ENCODE measurements around the gene SCG3. TPM values are rescaled to one million over a fixed set of nuclear protein-coding genes. Genes with fewer than 3 reads are reported as not detected.

Gene SCG3
- total RNA-seq, 2 donors from 2014 or later, result not detected

DNA sequence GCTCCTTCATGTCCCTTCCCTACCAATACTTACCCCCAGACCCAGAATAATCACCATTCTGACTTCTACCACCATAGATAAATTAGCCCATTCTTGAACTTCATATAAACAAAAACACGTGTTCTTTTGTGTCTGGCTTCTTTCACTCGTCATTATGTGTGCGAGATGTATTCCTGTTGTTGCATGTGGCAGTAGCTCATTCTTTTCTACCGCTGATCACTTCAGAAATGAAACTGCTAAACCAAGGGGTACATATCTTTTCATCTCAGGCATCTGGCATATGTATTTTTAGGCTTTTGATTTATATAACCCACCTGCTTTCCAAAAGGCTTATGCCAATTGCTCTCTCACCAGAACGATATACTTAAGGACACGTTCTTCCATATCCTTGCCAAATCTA, 13.8 kb upstream of the SCG3 start:
- H3K36me3 Mint-ChIP-seq (ENCODE audit: insufficient read depth in 2 of 2), result no peaks in the 10 kb centered on the region
- DNase-seq (no peak), ATAC-seq (replicated peaks in 1 of 2) (no peak)
- no peak overlapping the region for H3K4me3 Mint-ChIP-seq
- H3K4me1 Mint-ChIP-seq (ENCODE audit: low read depth), result no peaks in the 10 kb centered on the region
- no peak overlapping the region for H3K27ac Mint-ChIP-seq
- H3K27me3 Mint-ChIP-seq (ENCODE audit: low read depth), result peaks cover under 1% of the 10 kb centered on the region
- no peaks in the 10 kb centered on the region for H3K9me3 Mint-ChIP-seq

DNA sequence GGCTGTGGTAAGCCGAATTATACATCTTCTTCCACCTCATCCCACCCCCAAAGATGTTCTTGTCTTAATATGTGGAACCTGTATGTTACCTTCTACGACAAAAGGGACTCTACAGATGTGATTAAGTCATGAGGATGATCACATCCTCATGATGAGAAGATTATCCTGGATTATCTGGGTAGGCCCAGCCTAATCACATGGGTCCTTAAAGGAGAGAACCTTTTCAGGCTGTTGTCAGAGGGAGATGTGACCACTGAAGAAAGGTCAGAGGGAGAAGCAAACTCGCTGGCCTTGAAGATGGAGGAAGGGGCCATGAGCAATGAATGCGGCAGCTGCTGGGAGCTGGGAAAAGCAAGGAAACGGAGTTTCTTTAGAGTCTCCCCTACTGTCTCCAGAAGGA, 12.9 kb upstream of the SCG3 start:
- Mint-ChIP-seq H3K36me3 (ENCODE audit: insufficient read depth in 2 of 2) (no peaks in the 10 kb centered on the region), H3K4me3 (no peak overlapping the region), H3K27ac (no peak overlapping the region), H3K27me3 (ENCODE audit: low read depth) (peaks cover 8% of the 10 kb centered on the region), H3K4me1 (ENCODE audit: low read depth) (no peaks in the 10 kb centered on the region), H3K9me3 (no peaks in the 10 kb centered on the region)
- DNase-seq (no peak), ATAC-seq (replicated peaks in 1 of 2) (no peak)

DNA sequence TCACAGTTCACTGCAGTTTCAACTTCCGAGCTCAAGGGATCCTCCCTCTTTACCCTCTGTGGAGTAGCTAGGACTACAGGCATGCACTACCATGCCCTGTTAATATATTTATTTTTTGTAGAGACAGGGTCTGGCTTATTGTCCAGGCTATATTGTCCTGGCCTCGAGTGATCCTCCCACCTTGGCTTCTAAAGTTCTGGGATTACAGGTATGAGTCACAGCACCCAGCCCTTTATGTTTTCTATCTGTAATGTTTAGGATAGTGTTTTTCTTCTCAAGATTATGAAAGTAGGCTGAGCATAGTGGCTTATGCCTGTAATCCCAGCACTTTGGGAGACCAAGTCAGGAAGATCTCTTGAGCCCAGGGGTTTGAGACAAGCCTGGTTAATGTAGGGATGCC, 11.9 kb upstream of the SCG3 start:
- peaks cover 8% of the 10 kb centered on the region for H3K27me3 Mint-ChIP-seq (ENCODE audit: low read depth)
- DNase-seq, result no peak

DNA sequence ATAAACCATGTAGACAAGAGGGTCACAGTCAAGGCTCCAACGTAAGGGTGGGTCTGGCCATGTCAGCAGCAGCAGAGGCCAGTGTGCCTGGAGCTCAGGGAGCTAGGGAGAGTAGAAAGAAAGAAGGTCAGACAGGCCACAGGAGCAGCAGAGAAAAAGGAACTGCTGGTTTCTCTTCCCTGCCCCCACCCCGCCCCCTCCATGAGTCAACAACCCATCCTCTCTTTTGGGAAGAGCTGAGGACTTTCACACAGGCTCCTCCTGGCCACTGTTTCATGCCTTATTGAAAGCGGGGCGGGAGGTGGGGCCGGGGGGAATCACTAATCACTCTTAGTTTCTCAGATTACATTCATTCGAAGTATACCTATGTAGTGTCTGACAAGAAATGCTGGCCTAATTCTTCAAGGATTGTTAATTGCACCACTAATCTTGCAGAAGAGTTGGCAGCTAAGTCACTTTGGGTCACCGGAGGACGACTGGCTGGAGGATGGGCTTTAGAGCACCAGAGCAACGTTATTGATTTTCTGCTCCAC, 9.1 kb upstream of the SCG3 start:
- H3K27me3 Mint-ChIP-seq (ENCODE audit: low read depth), result peaks cover 17% of the 10 kb centered on the region
- H3K4me3 Mint-ChIP-seq, result no peak overlapping the region
- no peaks in the 10 kb centered on the region for H3K9me3 Mint-ChIP-seq
- no peak for ATAC-seq (replicated peaks in 1 of 2)
- H3K4me1 Mint-ChIP-seq (ENCODE audit: low read depth), result no peaks in the 10 kb centered on the region
- no peak for DNase-seq
- H3K36me3 Mint-ChIP-seq (ENCODE audit: insufficient read depth in 2 of 2), result no peaks in the 10 kb centered on the region
- H3K27ac Mint-ChIP-seq, result no peak overlapping the region

More for the DNA sequence above, 11.9 kb upstream of the SCG3 start:
- no peaks in the 10 kb centered on the region for H3K36me3 Mint-ChIP-seq (ENCODE audit: insufficient read depth in 2 of 2)
- H3K4me1 Mint-ChIP-seq (ENCODE audit: low read depth), result no peaks in the 10 kb centered on the region
- no peak overlapping the region for H3K4me3 Mint-ChIP-seq
- no peak for ATAC-seq (replicated peaks in 1 of 2)
- H3K9me3 Mint-ChIP-seq, result no peaks in the 10 kb centered on the region
- H3K27ac Mint-ChIP-seq, result no peak overlapping the region

DNA sequence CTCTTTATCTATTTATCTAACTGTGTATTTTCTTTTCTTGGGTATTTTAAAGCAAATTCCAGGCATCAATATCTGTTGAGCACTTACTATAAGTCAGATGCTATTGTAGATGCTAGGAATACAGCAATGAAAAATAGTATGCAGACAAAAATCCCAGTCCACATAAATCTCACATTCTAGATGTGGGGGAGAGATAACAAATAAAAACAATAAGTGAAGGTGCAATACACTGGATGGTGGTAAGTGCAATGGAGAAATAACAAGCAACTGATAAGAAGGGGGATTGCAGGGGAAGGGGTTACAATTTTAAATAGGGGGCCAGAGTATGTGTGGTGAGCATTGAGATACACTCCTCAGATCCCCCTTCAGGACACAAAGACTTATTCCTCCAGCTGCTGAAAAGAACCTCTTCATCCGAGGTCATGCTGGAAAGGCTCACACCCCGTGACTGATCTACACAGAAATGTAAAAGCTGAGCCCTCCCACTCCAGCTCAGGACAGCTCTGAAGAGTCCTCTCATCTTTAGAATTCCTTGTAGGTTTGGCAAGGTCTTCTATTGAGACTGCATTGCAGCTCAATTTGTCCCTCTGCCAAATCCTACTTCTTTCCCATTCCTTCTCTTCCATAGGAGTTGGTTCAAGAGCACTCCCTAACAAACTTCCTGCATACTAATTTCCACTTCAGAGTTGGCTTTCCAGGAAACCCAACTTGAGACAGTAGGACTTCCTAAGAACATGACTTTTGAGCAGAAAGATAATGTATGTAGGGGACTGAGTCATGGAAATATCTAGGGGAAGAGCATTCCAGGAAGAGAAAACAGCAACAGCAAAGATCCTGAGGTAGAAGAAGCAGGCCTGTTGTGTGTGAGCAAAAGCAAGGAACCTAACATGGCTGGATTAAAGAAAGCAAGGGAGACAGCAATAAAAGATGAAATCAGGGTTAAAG, 8.1 kb upstream of the SCG3 start:
- Mint-ChIP-seq H3K36me3 (ENCODE audit: insufficient read depth in 2 of 2) (no peaks in the 10 kb centered on the region), H3K9me3 (no peaks in the 10 kb centered on the region), H3K27ac (no peak overlapping the region), H3K4me3 (no peak overlapping the region), H3K4me1 (ENCODE audit: low read depth) (no peaks in the 10 kb centered on the region), H3K27me3 (ENCODE audit: low read depth) (peaks cover 17% of the 10 kb centered on the region)
- ATAC-seq (replicated peaks in 1 of 2) (no peak), DNase-seq (no peak)

DNA sequence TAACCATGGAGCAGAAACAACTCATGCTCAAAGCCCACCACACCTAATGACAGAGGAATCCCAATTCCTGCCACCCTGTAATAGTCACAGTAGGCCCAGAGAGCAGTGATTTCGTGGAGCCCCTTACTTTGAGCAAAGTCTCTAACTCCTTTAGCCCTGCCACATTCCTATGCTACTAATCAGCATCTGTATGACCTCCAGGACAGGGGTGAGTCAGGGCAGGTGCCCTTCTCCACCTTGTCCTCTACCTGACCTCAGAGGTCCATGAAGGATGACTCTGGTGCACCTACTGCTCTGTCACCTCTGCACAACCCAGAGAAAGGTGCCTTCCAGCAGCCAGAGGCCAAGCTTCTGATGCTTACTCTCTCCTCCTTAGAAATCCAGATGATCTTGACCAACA, 6.1 kb upstream of the SCG3 start:
- DNase-seq (no peak), ATAC-seq (replicated peaks in 1 of 2) (no peak)
- Mint-ChIP-seq H3K36me3 (ENCODE audit: insufficient read depth in 2 of 2) (no peaks in the 10 kb centered on the region), H3K4me3 (no peak overlapping the region), H3K27ac (no peak overlapping the region), H3K4me1 (ENCODE audit: low read depth) (no peaks in the 10 kb centered on the region), H3K9me3 (peaks cover 0 to 1% of the 10 kb centered on the region in 2 donors), H3K27me3 (ENCODE audit: low read depth) (peaks cover 28% of the 10 kb centered on the region)

DNA sequence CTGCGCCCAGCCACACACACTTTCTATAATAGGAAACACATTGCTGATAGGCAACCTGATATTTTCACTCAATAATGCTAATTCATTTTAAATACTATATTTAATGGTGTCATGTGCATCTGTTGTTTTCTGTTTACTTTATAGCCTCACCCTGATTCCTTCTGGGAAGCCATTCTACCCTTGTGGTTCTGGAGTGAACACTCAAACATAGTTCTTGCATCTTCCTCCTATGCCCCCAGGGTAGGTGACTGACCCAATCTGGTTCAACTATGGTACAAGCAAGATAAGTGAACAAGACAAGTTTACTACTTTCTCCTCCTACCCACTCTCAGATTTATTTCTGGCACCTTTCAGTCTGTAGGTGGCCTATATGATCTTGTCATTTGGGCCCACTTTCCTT, 4.3 kb upstream of the SCG3 start:
- Mint-ChIP-seq H3K4me3 (no peak overlapping the region), H3K4me1 (ENCODE audit: low read depth) (peaks cover 7% of the 10 kb centered on the region), H3K27ac (no peak overlapping the region), H3K9me3 (peaks cover 0 to 1% of the 10 kb centered on the region in 2 donors), H3K27me3 (ENCODE audit: low read depth) (peaks cover 46% of the 10 kb centered on the region), H3K36me3 (ENCODE audit: insufficient read depth in 2 of 2) (no peaks in the 10 kb centered on the region)
- DNase-seq (no peak), ATAC-seq (replicated peaks in 1 of 2) (no peak)

DNA sequence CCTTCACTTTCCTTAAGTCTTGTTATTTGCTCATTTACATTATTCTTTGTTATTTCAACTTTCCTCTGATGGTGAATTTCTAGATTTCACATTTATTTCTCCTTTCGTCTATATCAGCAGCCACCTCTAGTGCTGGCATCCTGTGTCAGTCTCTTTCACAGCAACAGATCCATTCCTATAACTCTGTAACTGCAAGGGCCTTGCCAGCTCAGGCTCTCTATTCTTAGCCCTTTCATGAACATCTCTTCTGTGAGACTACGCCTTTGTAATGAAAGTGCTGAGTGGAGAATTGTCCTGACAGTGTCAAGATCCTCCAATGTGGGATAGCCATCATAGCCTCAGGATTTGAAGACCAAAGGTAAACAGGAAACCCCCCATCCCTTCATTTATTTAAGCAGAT, 3.9 kb upstream of the SCG3 start:
- H3K36me3 Mint-ChIP-seq (ENCODE audit: insufficient read depth in 2 of 2), result no peaks in the 10 kb centered on the region
- ATAC-seq (replicated peaks in 1 of 2), result no peak
- DNase-seq, result no peak
- H3K27ac Mint-ChIP-seq, result no peak overlapping the region
- peaks cover 0 to 1% of the 10 kb centered on the region in 2 donors for H3K9me3 Mint-ChIP-seq
- peaks cover 47% of the 10 kb centered on the region for H3K27me3 Mint-ChIP-seq (ENCODE audit: low read depth)
- H3K4me1 Mint-ChIP-seq (ENCODE audit: low read depth), result peaks cover 7% of the 10 kb centered on the region
- H3K4me3 Mint-ChIP-seq, result no peak overlapping the region

DNA sequence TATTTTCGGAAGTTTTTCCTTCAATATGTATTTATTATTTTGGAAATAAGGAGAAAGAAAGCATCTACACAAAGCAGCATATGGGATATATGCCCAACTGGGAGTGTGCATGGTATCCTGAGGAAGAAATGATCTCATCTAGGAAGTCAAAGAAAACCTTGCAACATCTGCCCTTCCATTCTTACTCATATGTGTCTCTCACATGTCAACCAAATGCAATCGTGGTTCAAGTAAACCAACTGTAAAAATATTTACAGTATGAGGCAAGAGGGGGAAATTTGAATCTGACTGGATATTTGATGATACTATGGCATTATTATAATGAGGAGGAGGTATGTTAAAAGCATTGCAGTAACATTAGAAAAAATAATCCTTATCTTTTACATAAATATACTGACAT, 3.2 kb upstream of the SCG3 start:
- peaks cover 7% of the 10 kb centered on the region for H3K4me1 Mint-ChIP-seq (ENCODE audit: low read depth)
- H3K4me3 Mint-ChIP-seq, result no peak overlapping the region
- peaks cover 0 to 1% of the 10 kb centered on the region in 2 donors for H3K9me3 Mint-ChIP-seq
- ATAC-seq (replicated peaks in 1 of 2) (no peak), DNase-seq (no peak)
- H3K27me3 Mint-ChIP-seq (ENCODE audit: low read depth), result peaks cover 44% of the 10 kb centered on the region
- no peaks in the 10 kb centered on the region for H3K36me3 Mint-ChIP-seq (ENCODE audit: insufficient read depth in 2 of 2)
- H3K27ac Mint-ChIP-seq, result no peak overlapping the region

DNA sequence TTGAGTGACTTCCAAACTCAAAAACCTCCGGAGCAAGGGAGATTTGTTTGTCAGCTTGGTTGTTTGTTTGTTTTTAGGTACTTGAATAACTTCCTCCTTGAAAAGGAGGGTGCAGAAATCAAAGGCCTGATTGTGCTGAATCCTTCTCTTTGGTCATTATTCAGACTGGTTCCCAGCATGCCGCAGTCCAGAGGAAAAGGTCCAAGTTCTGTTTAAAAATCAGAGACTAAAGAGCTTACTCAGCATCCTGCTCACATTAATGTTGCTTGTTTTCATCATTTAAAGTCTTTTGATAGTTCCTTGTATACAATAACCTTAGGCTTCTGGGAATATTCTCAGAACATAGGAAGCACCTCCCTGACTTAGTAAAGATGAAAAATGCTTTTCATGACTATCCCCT, 982 bp upstream of the SCG3 start:
- Mint-ChIP-seq H3K4me3 (no peak overlapping the region), H3K27me3 (ENCODE audit: low read depth) (peaks cover 55% of the 10 kb centered on the region), H3K36me3 (ENCODE audit: insufficient read depth in 2 of 2) (peaks cover 0 to 2% of the 10 kb centered on the region in 2 donors), H3K27ac (no peak overlapping the region), H3K9me3 (peaks cover 0 to 1% of the 10 kb centered on the region in 2 donors), H3K4me1 (ENCODE audit: low read depth) (peaks cover 7% of the 10 kb centered on the region)
- DNase-seq (no peak), ATAC-seq (replicated peaks in 1 of 2) (no peak)

DNA sequence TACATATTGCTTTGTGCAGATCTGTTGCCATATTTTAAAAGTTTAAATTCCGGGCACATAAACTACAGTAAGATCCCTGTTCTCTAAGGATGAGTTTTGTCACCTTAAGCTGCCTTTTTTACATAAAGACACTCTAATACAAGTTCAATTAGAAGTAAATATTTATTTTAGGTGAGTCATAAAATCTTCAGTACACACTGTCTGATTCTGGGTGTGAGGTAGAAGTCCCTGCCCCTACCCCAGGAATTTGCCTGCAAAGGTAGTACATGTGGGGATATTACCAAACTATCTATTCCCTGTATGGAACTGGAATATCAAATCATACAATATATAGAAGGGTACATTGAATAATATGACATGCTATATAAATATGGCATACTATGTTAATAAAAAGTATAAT, 6.3 kb downstream of the SCG3 start:
- DNase-seq (no peak), ATAC-seq (replicated peaks in 1 of 2) (no peak)
- H3K9me3 Mint-ChIP-seq, result no peaks in the 10 kb centered on the region
- H3K4me1 Mint-ChIP-seq (ENCODE audit: low read depth), result peaks cover 14% of the 10 kb centered on the region
- peaks cover 43% of the 10 kb centered on the region for H3K27me3 Mint-ChIP-seq (ENCODE audit: low read depth)
- H3K27ac Mint-ChIP-seq, result no peak overlapping the region
- peaks cover 0 to 2% of the 10 kb centered on the region in 2 donors for H3K36me3 Mint-ChIP-seq (ENCODE audit: insufficient read depth in 2 of 2)
- H3K4me3 Mint-ChIP-seq, result no peak overlapping the region

DNA sequence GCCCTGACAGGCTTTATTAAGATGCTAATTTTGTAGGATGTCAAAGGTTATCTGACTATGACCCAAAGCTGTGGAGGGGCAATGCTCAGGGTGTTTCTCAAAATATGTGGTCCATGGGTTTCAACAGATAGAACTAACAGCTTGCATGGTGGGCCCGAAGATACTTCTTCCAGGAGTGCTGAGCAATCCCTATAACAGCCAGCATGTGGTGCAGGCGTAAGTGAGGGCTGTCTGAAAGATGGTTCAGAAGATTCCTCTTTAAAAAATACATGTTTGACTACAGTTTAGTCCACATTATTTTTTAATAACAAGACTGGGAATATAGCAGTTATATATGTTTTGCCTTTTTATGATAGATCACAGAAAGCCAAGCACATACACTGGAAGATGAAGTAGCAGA, 7.6 kb downstream of the SCG3 start:
- peaks cover 37% of the 10 kb centered on the region for H3K27me3 Mint-ChIP-seq (ENCODE audit: low read depth)
- no peak overlapping the region for H3K27ac Mint-ChIP-seq
- no peaks in the 10 kb centered on the region for H3K9me3 Mint-ChIP-seq
- peaks cover 14% of the 10 kb centered on the region for H3K4me1 Mint-ChIP-seq (ENCODE audit: low read depth)
- H3K4me3 Mint-ChIP-seq, result no peak overlapping the region
- ATAC-seq (replicated peaks in 1 of 2) (no peak), DNase-seq (no peak)
- H3K36me3 Mint-ChIP-seq (ENCODE audit: insufficient read depth in 2 of 2), result no peaks in the 10 kb centered on the region

DNA sequence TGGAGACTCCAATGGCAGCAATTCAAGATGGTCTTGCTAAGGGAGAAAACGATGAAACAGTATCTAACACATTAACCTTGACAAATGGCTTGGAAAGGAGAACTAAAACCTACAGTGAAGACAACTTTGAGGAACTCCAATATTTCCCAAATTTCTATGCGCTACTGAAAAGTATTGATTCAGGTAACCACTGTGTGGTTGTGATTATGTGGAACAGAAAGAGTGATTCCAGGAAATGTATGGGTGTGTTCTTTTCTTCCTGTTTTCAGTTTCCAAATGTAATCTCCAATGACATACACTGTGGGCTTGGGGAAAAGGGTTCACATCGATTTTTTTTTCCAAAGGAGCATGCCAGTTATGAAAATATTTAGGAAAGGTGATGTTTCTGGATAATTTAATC, 10.9 kb downstream of the SCG3 start:
- Mint-ChIP-seq H3K9me3 (no peaks in the 10 kb centered on the region), H3K4me1 (ENCODE audit: low read depth) (peaks cover 14% of the 10 kb centered on the region), H3K4me3 (no peak overlapping the region), H3K27ac (no peak overlapping the region), H3K27me3 (ENCODE audit: low read depth) (peaks cover 20% of the 10 kb centered on the region), H3K36me3 (ENCODE audit: insufficient read depth in 2 of 2) (no peaks in the 10 kb centered on the region)
- ATAC-seq (replicated peaks in 1 of 2), result no peak
- no peak for DNase-seq

DNA sequence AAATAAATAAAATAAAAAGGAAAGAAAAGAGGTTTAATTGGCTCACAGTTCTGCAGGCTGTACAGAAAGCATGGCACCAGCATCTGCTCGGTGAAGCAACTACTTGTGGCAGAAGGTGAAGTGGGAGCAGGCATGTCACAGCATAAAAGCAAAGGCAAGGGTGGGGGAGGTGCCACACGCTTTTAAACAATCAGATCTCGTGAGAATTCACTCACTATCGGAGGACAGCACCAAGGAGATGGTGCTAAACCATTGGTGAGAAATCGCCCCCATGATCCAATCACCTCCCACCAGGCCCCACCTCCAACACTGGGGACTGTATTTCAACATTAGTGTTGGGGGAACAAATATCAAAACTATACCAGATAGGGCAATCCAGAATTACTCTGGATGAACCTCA, 15.3 kb downstream of the SCG3 start:
- H3K4me1 Mint-ChIP-seq (ENCODE audit: low read depth), result peaks cover 9% of the 10 kb centered on the region
- H3K27ac Mint-ChIP-seq, result no peak overlapping the region
- no peak for DNase-seq
- no peak for ATAC-seq (replicated peaks in 1 of 2)
- H3K4me3 Mint-ChIP-seq, result no peak overlapping the region
- H3K27me3 Mint-ChIP-seq (ENCODE audit: low read depth), result peaks cover 29% of the 10 kb centered on the region
- no peaks in the 10 kb centered on the region for H3K36me3 Mint-ChIP-seq (ENCODE audit: insufficient read depth in 2 of 2)
- no peaks in the 10 kb centered on the region for H3K9me3 Mint-ChIP-seq

Data from activated T-cell treated with anti-CD3 and anti-CD28 coated beads, Interleukin-2, amount 50 U/mL, for 72 hours (primary cell).